Ishikawa (cell line): ENCODE results near the gene PSME2.

Experiments used
- CEBPB ChIP-seq: IDR thresholded peaks from 2 replicates; pipeline ENCODE4 v1.6.1; 2012
- CREB1 ChIP-seq: IDR thresholded peaks from 2 replicates; pipeline ENCODE4 v1.6.1; 2012; ENCODE audit warnings: low read depth
- EGR1 ChIP-seq: IDR thresholded peaks from 2 replicates; pipeline ENCODE4 v1.6.1; 2012
- EP300 ChIP-seq: IDR thresholded peaks from 2 replicates; pipeline ENCODE4 v1.6.1; 2012; ENCODE audit warnings: borderline replicate concordance
- FOXM1 ChIP-seq: IDR thresholded peaks from 2 replicates; pipeline ENCODE4 v1.6.1; 2012; ENCODE audit warnings: low read depth, borderline replicate concordance
- MAX ChIP-seq: IDR thresholded peaks from 2 replicates; pipeline ENCODE4 v1.6.1; 2012
- NFIC ChIP-seq: IDR thresholded peaks from 2 replicates; pipeline ENCODE4 v1.6.1; 2012
- RAD21 ChIP-seq: IDR thresholded peaks from 2 replicates; pipeline ENCODE4 v1.6.1; 2012; ENCODE audit warnings: low read depth
- REST ChIP-seq: IDR thresholded peaks from 2 replicates; pipeline ENCODE4 v1.6.1; 2012; ENCODE audit warnings: low read depth, mild to moderate bottlenecking
- TAF1 ChIP-seq: IDR thresholded peaks from 2 replicates; pipeline ENCODE4 v1.6.1; 2012; ENCODE audit warnings: low read depth, mild to moderate bottlenecking
- TCF12 ChIP-seq: IDR thresholded peaks from 2 replicates; pipeline ENCODE4 v1.6.1; 2012; ENCODE audit warnings: low read depth
- TEAD4 ChIP-seq: IDR thresholded peaks from 2 replicates; pipeline ENCODE4 v1.6.1; 2012
- USF1 ChIP-seq: IDR thresholded peaks from 2 replicates; pipeline ENCODE4 v1.6.1; 2012
- YY1 ChIP-seq: IDR thresholded peaks from 2 replicates; pipeline ENCODE4 v1.6.1; 2012; ENCODE audit warnings: low read depth
- ZBTB7A ChIP-seq: IDR thresholded peaks from 2 replicates; pipeline ENCODE4 v1.6.1; 2012; ENCODE audit warnings: low read depth

PSME2 gene

GRCh38 chr14:24122416-24122815, 24.0 kb downstream of the PSME2 start:
- TF ChIP-seq TCF12 = no peak
- no peak for TF ChIP-seq REST
- no peak for TF ChIP-seq RAD21
- no peak for TF ChIP-seq FOXM1
- no peak for TF ChIP-seq TEAD4

- TF ChIP-seq NFIC (no peak), TCF12 (no peak), EGR1 (no peak), CEBPB (no peak), EP300 (no peak), FOXM1 (no peak), MAX (no peak), TEAD4 (no peak)
Observed at GRCh38 chr14:24121210-24121609, 25.2 kb downstream of the PSME2 start.

GRCh38 chr14:24119691-24120090, 26.7 kb downstream of the PSME2 start:
- TF ChIP-seq CREB1 (no peak), YY1 (no peak), CEBPB (no peak), EP300 (no peak), ZBTB7A (no peak), FOXM1 (no peak), TCF12 (no peak), RAD21 (no peak), USF1 (no peak), NFIC (no peak), EGR1 (no peak), TAF1 (no peak), REST (no peak), MAX (no peak), TEAD4 (no peak)

- TF ChIP-seq RAD21 (no peak), TEAD4 (no peak), ZBTB7A (no peak), NFIC (no peak), MAX (no peak), EGR1 (no peak), CREB1 (no peak), USF1 (no peak), REST (no peak), EP300 (no peak), YY1 (no peak), CEBPB (no peak), TCF12 (no peak), TAF1 (no peak), FOXM1 (no peak)
Observed at GRCh38 chr14:24117179-24117578, 29.2 kb downstream of the PSME2 start.
